Neutrophil (primary cell): ENCODE data around the gene TMEM91.

Experiments used
- H3K27ac ChIP-seq: fragments of 200-600 bp; sonication (generic); 2 replicates; pipeline ENCODE4 v1.5.1; 2016; ENCODE audit warnings: mild to moderate bottlenecking, moderate library complexity
- H3K27me3 ChIP-seq: fragments of 200-600 bp; sonication (generic); 2 replicates; pipeline ENCODE4 v1.6.0; 2016; ENCODE audit warnings: mild to moderate bottlenecking
- H3K36me3 ChIP-seq: fragments of 200-600 bp; sonication (generic); 2 replicates; pipeline ENCODE4 v1.5.1; 2017
- H3K4me1 ChIP-seq, 2 experiments: fragments of 200-600 bp in 1 of 2; sonication (generic) in 1 of 2; 1 replicate in 1 of 2; 2 replicates in 1 of 2; pipeline versions ENCODE4 v1.5.1 to v1.6.1; 2013 to 2016; ENCODE audit warnings: low read depth in 1 of 2, low read length in 1 of 2, mild to moderate bottlenecking in 1 of 2, moderate library complexity in 1 of 2; ENCODE audit not compliant: control insufficient read depth in 1 of 2, insufficient read depth in 1 of 2
- H3K4me3 ChIP-seq, 2 experiments: fragments of 200-600 bp in 1 of 2; sonication (generic) in 1 of 2; 1 replicate in 1 of 2; 2 replicates in 1 of 2; pipeline ENCODE4 v1.5.1; 2013 to 2016; ENCODE audit warnings: low read depth in 1 of 2, low read length in 1 of 2, mild to moderate bottlenecking in 1 of 2, moderate library complexity in 1 of 2
- H3K9me3 ChIP-seq: fragments of 200-600 bp; sonication (generic); 2 replicates; pipeline ENCODE4 v1.5.1; 2016
- CTCF ChIP-seq: fragments of 200-600 bp; sonication (generic); IDR thresholded peaks from 2 replicates; pipeline ENCODE4 v1.5.1; 2016; ENCODE audit warnings: antibody characterized with exemption

Gene TMEM91

GRCh38 chr19:41414461-41414860 is 38.1 kb downstream of the TMEM91 start:
- Histone ChIP-seq H3K27ac (peak overlapping the region; percentile 64), H3K4me3 (peak overlapping the region in 1 of 2 experiments; percentile 18), H3K9me3 (no peaks in the 10 kb centered on the region), H3K36me3 (no peaks in the 10 kb centered on the region), H3K27me3 (no peaks in the 10 kb centered on the region), H3K4me1 (peaks cover 97 to 99% of the 10 kb centered on the region in 2 experiments)
- no peak for TF ChIP-seq CTCF

GRCh38 chr19:41415154-41415571 is 38.8 kb downstream of the TMEM91 start:
- H3K27ac ChIP-seq, result peak overlapping the region; percentile 42
- no peak overlapping the region for H3K4me3 ChIP-seq
- peaks cover 97 to 99% of the 10 kb centered on the region in 2 experiments for H3K4me1 ChIP-seq
- H3K36me3 ChIP-seq, result no peaks in the 10 kb centered on the region
- no peaks in the 10 kb centered on the region for H3K27me3 ChIP-seq
- no peak for TF ChIP-seq CTCF
- H3K9me3 ChIP-seq, result no peaks in the 10 kb centered on the region

DNA sequence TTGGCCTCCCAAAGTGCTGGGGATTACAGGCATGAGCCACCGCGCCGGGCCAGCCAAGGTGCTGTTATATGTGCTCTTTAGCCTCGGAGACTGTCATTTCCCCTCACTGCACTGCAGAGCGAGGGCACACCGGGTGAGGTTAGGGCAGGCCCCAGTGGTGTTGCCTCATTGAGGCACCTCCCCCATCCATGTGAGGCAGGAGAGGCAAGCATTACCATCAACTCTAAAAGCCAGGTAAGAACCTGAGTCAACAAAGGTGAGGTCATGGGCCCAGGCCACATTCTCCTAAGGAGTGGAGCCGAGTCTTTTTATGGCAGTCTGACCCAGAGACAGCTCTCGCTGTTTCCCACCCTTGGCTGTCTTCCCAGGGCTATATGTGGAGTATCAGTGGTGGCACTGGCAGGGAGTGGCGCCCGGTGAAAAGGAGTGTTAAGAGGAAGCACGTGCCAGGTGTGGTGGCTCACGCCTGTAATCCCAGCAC is 39.9 kb downstream of the TMEM91 start:
- TF ChIP-seq CTCF, result no peak
- Histone ChIP-seq H3K27ac (peak overlapping the region; percentile 77), H3K4me3 (peak overlapping the region; percentile 3 to 21), H3K36me3 (peaks cover 1% of the 10 kb centered on the region), H3K27me3 (no peaks in the 10 kb centered on the region), H3K9me3 (no peaks in the 10 kb centered on the region), H3K4me1 (peaks cover 97 to 99% of the 10 kb centered on the region in 2 experiments)

GRCh38 chr19:41420101-41420880 is 44.0 kb downstream of the TMEM91 start:
- peaks cover 100% of the 10 kb centered on the region in 2 experiments for H3K4me1 ChIP-seq
- no peak for TF ChIP-seq CTCF
- no peaks in the 10 kb centered on the region for H3K27me3 ChIP-seq
- H3K36me3 ChIP-seq, result peaks cover 39% of the 10 kb centered on the region
- H3K9me3 ChIP-seq, result no peaks in the 10 kb centered on the region
- H3K4me3 ChIP-seq, result peak overlapping the region; percentile 40 to 60
- H3K27ac ChIP-seq, result peak overlapping the region; percentile 96

GRCh38 chr19:41421314-41421713 is 45.0 kb downstream of the TMEM91 start:
- peak overlapping the region; percentile 96 for H3K27ac ChIP-seq
- no peaks in the 10 kb centered on the region for H3K27me3 ChIP-seq
- no peaks in the 10 kb centered on the region for H3K9me3 ChIP-seq
- TF ChIP-seq CTCF, result no peak
- H3K4me3 ChIP-seq, result peak overlapping the region; percentile 40 to 60
- H3K4me1 ChIP-seq, result peaks cover 100% of the 10 kb centered on the region in 2 experiments
- H3K36me3 ChIP-seq, result peaks cover 49% of the 10 kb centered on the region
